K562 (cell line): ENCODE data around the gene CALM3. TPM values are rescaled to one million over a fixed set of nuclear protein-coding genes. Genes with fewer than 3 reads are reported as not detected.
A peak's percentile ranks its signal among the peaks of the same experiment; 100 is the strongest.

ENCODE experiments used
- ADNP ChIP-seq: fragments of 200-800 bp; sonication (Bioruptor generic); IDR thresholded peaks from 2 replicates; pipeline ENCODE4 v1.6.1; 2016; ENCODE audit warnings: missing genetic modification characterization, missing compliant biosample characterization
- BCLAF1 ChIP-seq, 2 experiments: fragments of 450-650 bp in 1 of 2; IDR thresholded peaks; 2 replicates each; pipeline ENCODE4 v1.6.1; 2011 to 2017; ENCODE audit warnings: low read depth in 2 of 2, antibody characterized with exemption in 1 of 2, borderline replicate concordance in 1 of 2, low read length in 1 of 2, mild to moderate bottlenecking in 1 of 2, mixed read lengths in 1 of 2; ENCODE audit not compliant: control insufficient read depth in 1 of 2
- CHCHD3 ChIP-seq: fragments of 250-450 bp; sonication (Bioruptor Pico); IDR thresholded peaks from 2 replicates; pipeline ENCODE4 v2.1.2; 2022; ENCODE audit warnings: mild to moderate bottlenecking
- CTCF ChIP-seq, 3 experiments: IDR thresholded peaks in 2 of 3; conservative IDR thresholded peaks in 1 of 3; 2 replicates each; pipeline ENCODE4 v1.5.1; 2011 to 2012; ENCODE audit warnings: low read length in 3 of 3, mild to moderate bottlenecking in 3 of 3, control low read depth in 2 of 3, improper control_type of control experiment in 1 of 3, inconsistent platforms in 1 of 3, low read depth in 1 of 3, mixed read lengths in 1 of 3, moderate library complexity in 1 of 3; ENCODE audit not compliant: insufficient read depth in 2 of 3
- E2F4 ChIP-seq: sonication (generic); formaldehyde crosslinking; IDR thresholded peaks from 2 replicates; pipeline ENCODE4 v1.8.0; 2022; ENCODE audit warnings: mild to moderate bottlenecking, low read depth, missing genetic modification reagents
- ETV6 ChIP-seq, 3 experiments: fragments of 150-350 bp in 1 of 3; sonication (generic) in 1 of 3; formaldehyde crosslinking in 1 of 3; IDR thresholded peaks; 2 replicates each; pipeline versions ENCODE4 v1.6.1 to v1.8.0; 2014 to 2022; ENCODE audit warnings: borderline replicate concordance in 2 of 3, low read depth in 2 of 3, antibody characterized with exemption in 1 of 3, low read length in 1 of 3, mild to moderate bottlenecking in 1 of 3, missing genetic modification reagents in 1 of 3
- GATA2 ChIP-seq: sonication (generic); formaldehyde crosslinking; IDR thresholded peaks from 2 replicates; pipeline ENCODE4 v1.4.0; 2020; ENCODE audit warnings: mild to moderate bottlenecking, missing genetic modification reagents
- JUNB ChIP-seq: fragments of 450-650 bp; formaldehyde crosslinking; conservative IDR thresholded peaks from 2 replicates; pipeline ENCODE4 v1.4.0; 2020; ENCODE audit warnings: mild to moderate bottlenecking
- RBM15 ChIP-seq: fragments of 200-400 bp; formaldehyde crosslinking; IDR thresholded peaks from 2 replicates; pipeline ENCODE4 v1.6.1; 2018; ENCODE audit warnings: mild to moderate bottlenecking, low read length, moderate library complexity; ENCODE audit not compliant: insufficient read depth
- SMAD1 ChIP-seq: fragments of 150-350 bp; IDR thresholded peaks from 2 replicates; pipeline ENCODE4 v1.6.1; 2014; ENCODE audit warnings: low read length, low read depth; ENCODE audit not compliant: partially characterized antibody
- TOE1 ChIP-seq, 2 experiments: fragments of 450-650 bp in 1 of 2; sonication (generic) in 1 of 2; formaldehyde crosslinking in 1 of 2; IDR thresholded peaks; 2 replicates each; pipeline versions ENCODE4 v1.7.1 to v1.8.0; 2016 to 2022; ENCODE audit warnings: borderline replicate concordance in 2 of 2, mild to moderate bottlenecking in 2 of 2, antibody characterized with exemption in 1 of 2, inconsistent platforms in 1 of 2, low read depth in 1 of 2, missing genetic modification reagents in 1 of 2, moderate library complexity in 1 of 2
- YBX1 ChIP-seq: fragments of 450-650 bp; IDR thresholded peaks from 2 replicates; pipeline ENCODE4 v1.7.1; 2016; ENCODE audit warnings: mild to moderate bottlenecking
- ZKSCAN1 ChIP-seq: fragments of 150-350 bp; IDR thresholded peaks from 2 replicates; pipeline ENCODE4 v1.6.1; 2016; ENCODE audit warnings: low read depth, low read length
- ZNF316 ChIP-seq: fragments of 450-650 bp; IDR thresholded peaks from 2 replicates; pipeline ENCODE4 v1.6.1; 2016
- ZNF717 ChIP-seq: fragments of 250-450 bp; sonication (Bioruptor Pico); IDR thresholded peaks from 2 replicates; pipeline ENCODE4 v1.5.0; 2021
- ZNF77 ChIP-seq: fragments of 250-450 bp; sonication (Bioruptor Pico); IDR thresholded peaks from 2 replicates; pipeline ENCODE4 v1.5.0; 2020
- polyA plus RNA-seq, 8 experiments: library from polyadenylated mRNA; depleted of rRNA in 4 of 8; stranded (reverse) in 5 of 8; unstranded in 3 of 8; fragments of >200 nt; fragmentation: Nextera tagmentation in 2 of 8; fragmentation: Illumina TruSeq in 1 of 8; extraction: Ambion mirVana in 2 of 8; extraction: Trizol in 1 of 8; gene quantifications; 2 replicates each; pipeline versions ENCODE4 v1.2.1 to v1.2.3, GENCODE V29; 2011 to 2014; ENCODE audit warnings: inconsistent platforms in 1 of 8, missing spikeins in 1 of 8
- total RNA-seq, 7 experiments: library from RNA; depleted of rRNA in 6 of 7; stranded (reverse); fragments of >200 nt in 6 of 7; fragmentation: Illumina TruSeq in 2 of 7; extraction: Trizol in 2 of 7; gene quantifications; 2 replicates each; pipeline versions ENCODE4 v1.2.1 to v1.2.3, GENCODE V29; 2011 to 2021; ENCODE audit warnings: low replicate concordance in 1 of 7
- TF ChIP-seq, protein P1 (sequence below): sonication (generic); formaldehyde crosslinking; IDR thresholded peaks from 2 replicates; pipeline ENCODE4 v1.8.0; 2022; ENCODE audit warnings: missing genetic modification reagents, mild to moderate bottlenecking, moderate library complexity, borderline replicate concordance

Gene CALM3
- total and polyA plus RNA-seq, 9 of the 15 experiments (the other 6 are each of a cell fraction or from before 2014, with no cell fraction given): 34.6 to 350 (median 156) TPM

GRCh38 chr19:46601318-46602224, at the start of gene CALM3 (continued):
- TF ChIP-seq RBM15 (no peak), CTCF (IDR thresholded peaks at IDR 0.05 in 2 of 3, conservative IDR thresholded peaks at IDR 0.05 in 1 of 3; ENCODE audit: insufficient read depth in 2 of 3, low read depth in 1 of 3, low read length in 3 of 3) (no peak), YBX1 (no peak), ZNF77 (CRISPR knock-in tag) (no peak), CHCHD3 (CRISPR knock-in tag) (no peak), SMAD1 (no peak), GATA2 (CRISPR knock-in tag) (no peak), E2F4 (no peak), TOE1 (IDR thresholded peaks at IDR 0.05; ENCODE audit: borderline replicate concordance) (no peak), TOE1 (CRISPR knock-in tag; IDR thresholded peaks at IDR 0.05; ENCODE audit: borderline replicate concordance, low read depth) (no peak), JUNB (CRISPR knock-in tag) (no peak), ZNF316 (no peak), ZNF717 (no peak), ZKSCAN1 (no peak), ADNP (tag) (no peak), BCLAF1 (IDR thresholded peaks at IDR 0.05; ENCODE audit: borderline replicate concordance in 1 of 2, control insufficient read depth in 1 of 2, low read depth in 2 of 2, low read length in 1 of 2) (no peak), ETV6 (IDR thresholded peaks at IDR 0.05; ENCODE audit: borderline replicate concordance in 1 of 2, low read depth in 2 of 2, low read length in 1 of 2) (no peak), ETV6 (CRISPR knock-in tag; IDR thresholded peaks at IDR 0.05; ENCODE audit: borderline replicate concordance) (no peak)
- TF ChIP-seq, protein P1, sequence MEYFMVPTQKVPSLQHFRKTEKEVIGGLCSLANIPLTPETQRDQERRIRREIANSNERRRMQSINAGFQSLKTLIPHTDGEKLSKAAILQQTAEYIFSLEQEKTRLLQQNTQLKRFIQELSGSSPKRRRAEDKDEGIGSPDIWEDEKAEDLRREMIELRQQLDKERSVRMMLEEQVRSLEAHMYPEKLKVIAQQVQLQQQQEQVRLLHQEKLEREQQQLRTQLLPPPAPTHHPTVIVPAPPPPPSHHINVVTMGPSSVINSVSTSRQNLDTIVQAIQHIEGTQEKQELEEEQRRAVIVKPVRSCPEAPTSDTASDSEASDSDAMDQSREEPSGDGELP (CRISPR knock-in tag): peak; percentile 59; the same call in 1 of the 2 replicates
